WTC11 (cell line): Measurements from ENCODE around the gene IER2. TPM values are rescaled to one million over a fixed set of nuclear protein-coding genes. Genes with fewer than 3 reads are reported as not detected.
A peak's percentile ranks its signal among the peaks of the same experiment; 100 is the strongest.

Experiments
- ATF3 ChIP-seq: sonication (generic); formaldehyde crosslinking; conservative IDR thresholded peaks from 2 replicates; pipeline ENCODE4 v1.8.1; 2022; ENCODE audit warnings: mild to moderate bottlenecking, missing genetic modification reagents
- CREB1 ChIP-seq: sonication (generic); formaldehyde crosslinking; IDR thresholded peaks from 2 replicates; pipeline ENCODE4 v1.8.0; 2023; ENCODE audit warnings: mild to moderate bottlenecking, missing genetic modification reagents
- E2F4 ChIP-seq: sonication (generic); formaldehyde crosslinking; IDR thresholded peaks from 2 replicates; pipeline ENCODE4 v1.8.1; 2022; ENCODE audit warnings: low read depth, mild to moderate bottlenecking, moderate library complexity, missing genetic modification reagents, borderline replicate concordance
- EMX1 ChIP-seq: fragments of 250-450 bp; sonication (Bioruptor Pico); IDR thresholded peaks from 2 replicates; pipeline ENCODE4 v1.8.0; 2021; ENCODE audit warnings: mild to moderate bottlenecking
- FOXJ3 ChIP-seq: sonication (generic); formaldehyde crosslinking; IDR thresholded peaks from 2 replicates; pipeline ENCODE4 v1.9.0; 2021; ENCODE audit warnings: missing genetic modification reagents, mild to moderate bottlenecking, borderline replicate concordance
- FOXP1 ChIP-seq: sonication (generic); formaldehyde crosslinking; IDR thresholded peaks from 2 replicates; pipeline ENCODE4 v1.8.0; 2022; ENCODE audit warnings: missing genetic modification reagents, mild to moderate bottlenecking, moderate library complexity, borderline replicate concordance
- JAZF1 ChIP-seq: fragments of 250-450 bp; sonication (Bioruptor Pico); IDR thresholded peaks from 2 replicates; pipeline ENCODE4 v1.9.0; 2021; ENCODE audit warnings: moderate library complexity, mild to moderate bottlenecking, inconsistent platforms
- JUN ChIP-seq: sonication (generic); formaldehyde crosslinking; IDR thresholded peaks from 2 replicates; pipeline ENCODE4 v1.8.0; 2023; ENCODE audit warnings: mild to moderate bottlenecking, missing genetic modification reagents
- NR2C2 ChIP-seq: sonication (generic); formaldehyde crosslinking; IDR thresholded peaks from 2 replicates; pipeline ENCODE4 v1.8.0; 2022; ENCODE audit warnings: mild to moderate bottlenecking, missing genetic modification reagents
- NR3C1 ChIP-seq: sonication (generic); formaldehyde crosslinking; conservative IDR thresholded peaks from 2 replicates; pipeline ENCODE4 v1.8.1; 2023; ENCODE audit warnings: low read depth, mild to moderate bottlenecking, missing genetic modification reagents
- RORB ChIP-seq: fragments of 250-450 bp; sonication (Bioruptor Pico); IDR thresholded peaks from 2 replicates; pipeline ENCODE4 v1.9.0; 2021; ENCODE audit warnings: mild to moderate bottlenecking
- SOX15 ChIP-seq: fragments of 250-450 bp; sonication (Bioruptor Pico); IDR thresholded peaks from 2 replicates; pipeline ENCODE4 v1.9.0; 2021; ENCODE audit warnings: mild to moderate bottlenecking
- USF2 ChIP-seq: sonication (generic); formaldehyde crosslinking; IDR thresholded peaks from 2 replicates; pipeline ENCODE4 v1.8.1; 2023; ENCODE audit warnings: mild to moderate bottlenecking, missing genetic modification reagents, moderate library complexity
- ZBTB43 ChIP-seq: sonication (generic); formaldehyde crosslinking; IDR thresholded peaks from 2 replicates; pipeline ENCODE4 v1.8.1; 2023; ENCODE audit warnings: mild to moderate bottlenecking, missing genetic modification reagents
- ZNF121 ChIP-seq: sonication (generic); formaldehyde crosslinking; IDR thresholded peaks from 2 replicates; pipeline ENCODE4 v1.8.0; 2023; ENCODE audit warnings: missing genetic modification reagents
- ZNF263 ChIP-seq: sonication (generic); formaldehyde crosslinking; IDR thresholded peaks from 2 replicates; pipeline ENCODE4 v1.8.1; 2022; ENCODE audit warnings: low read depth, mild to moderate bottlenecking, moderate library complexity, missing genetic modification reagents
- ZNF281 ChIP-seq: sonication (generic); formaldehyde crosslinking; IDR thresholded peaks from 2 replicates; pipeline ENCODE4 v1.8.0; 2023; ENCODE audit warnings: mild to moderate bottlenecking, missing genetic modification reagents
- ZNF396 ChIP-seq: fragments of 250-450 bp; sonication (Bioruptor Pico); IDR thresholded peaks from 2 replicates; pipeline ENCODE4 v1.8.0; 2021; ENCODE audit warnings: mild to moderate bottlenecking, moderate library complexity, borderline replicate concordance
- ZNF416 ChIP-seq: fragments of 250-450 bp; sonication (Bioruptor Pico); IDR thresholded peaks from 2 replicates; pipeline ENCODE4 v1.9.0; 2021; ENCODE audit warnings: mild to moderate bottlenecking, inconsistent platforms
- ZNF423 ChIP-seq: fragments of 250-450 bp; sonication (Bioruptor Pico); IDR thresholded peaks from 2 replicates; pipeline ENCODE4 v2.1.2; 2022; ENCODE audit warnings: mild to moderate bottlenecking, moderate library complexity
- ZNF671 ChIP-seq: fragments of 250-450 bp; sonication (Bioruptor Pico); IDR thresholded peaks from 2 replicates; pipeline ENCODE4 v1.8.0; 2021; ENCODE audit warnings: mild to moderate bottlenecking
- total RNA-seq: library from RNA; stranded (reverse); gene quantifications from 3 replicates; pipeline ENCODE4 v1.2.3, GENCODE V29; 2021
- TF ChIP-seq, protein P1 (sequence below): sonication (generic); formaldehyde crosslinking; IDR thresholded peaks from 2 replicates; pipeline ENCODE4 v1.8.1; 2022; ENCODE audit warnings: mild to moderate bottlenecking, missing genetic modification reagents, moderate library complexity, borderline replicate concordance
- TF ChIP-seq, protein P2 (sequence below): fragments of 250-450 bp; sonication (Bioruptor Pico); IDR thresholded peaks from 2 replicates; pipeline ENCODE4 v1.9.0; 2021; ENCODE audit warnings: moderate library complexity, mild to moderate bottlenecking, inconsistent platforms, borderline replicate concordance
- TF ChIP-seq, protein P3 (sequence below): sonication (generic); formaldehyde crosslinking; IDR thresholded peaks from 2 replicates; pipeline ENCODE4 v1.8.1; 2023; ENCODE audit warnings: mild to moderate bottlenecking, moderate library complexity, missing genetic modification reagents
- TF ChIP-seq, protein P4 (sequence below): sonication (generic); formaldehyde crosslinking; IDR thresholded peaks from 2 replicates; pipeline ENCODE4 v1.8.1; 2023; ENCODE audit warnings: mild to moderate bottlenecking, missing genetic modification reagents, borderline replicate concordance

IER2 gene
- total RNA-seq, 1 experiment from 2014 or later, result 138 TPM

DNA sequence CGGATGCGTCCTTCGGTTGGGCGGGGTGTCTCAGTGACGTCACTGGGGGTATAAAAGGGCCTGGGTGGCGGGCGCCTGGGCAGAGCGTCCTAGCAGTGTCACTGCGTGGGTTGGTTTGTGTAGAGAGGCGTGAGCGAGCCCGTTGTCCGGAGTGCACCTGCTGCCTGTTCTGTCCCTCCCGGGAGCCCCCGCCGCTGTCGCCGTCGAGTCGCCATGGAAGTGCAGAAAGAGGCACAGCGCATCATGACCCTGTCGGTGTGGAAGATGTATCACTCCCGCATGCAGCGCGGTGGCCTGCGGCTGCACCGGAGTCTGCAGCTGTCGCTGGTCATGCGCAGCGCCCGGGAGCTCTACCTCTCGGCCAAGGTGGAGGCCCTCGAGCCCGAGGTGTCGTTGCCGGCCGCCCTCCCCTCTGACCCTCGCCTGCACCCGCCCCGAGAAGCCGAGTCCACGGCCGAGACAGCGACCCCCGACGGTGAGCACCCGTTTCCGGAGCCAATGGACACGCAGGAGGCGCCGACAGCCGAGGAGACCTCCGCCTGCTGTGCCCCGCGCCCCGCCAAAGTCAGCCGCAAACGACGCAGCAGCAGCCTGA, 2.9 kb downstream of the IER2 start (continued):
- TF ChIP-seq, protein P1, sequence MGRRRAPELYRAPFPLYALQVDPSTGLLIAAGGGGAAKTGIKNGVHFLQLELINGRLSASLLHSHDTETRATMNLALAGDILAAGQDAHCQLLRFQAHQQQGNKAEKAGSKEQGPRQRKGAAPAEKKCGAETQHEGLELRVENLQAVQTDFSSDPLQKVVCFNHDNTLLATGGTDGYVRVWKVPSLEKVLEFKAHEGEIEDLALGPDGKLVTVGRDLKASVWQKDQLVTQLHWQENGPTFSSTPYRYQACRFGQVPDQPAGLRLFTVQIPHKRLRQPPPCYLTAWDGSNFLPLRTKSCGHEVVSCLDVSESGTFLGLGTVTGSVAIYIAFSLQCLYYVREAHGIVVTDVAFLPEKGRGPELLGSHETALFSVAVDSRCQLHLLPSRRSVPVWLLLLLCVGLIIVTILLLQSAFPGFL (CRISPR knock-in tag), result peak; percentile 76; the same call in 1 of the 2 replicates
- TF ChIP-seq ZBTB43, result peak; percentile 85
- TF ChIP-seq USF2, result no peak
- peak; percentile 34; the same call in 1 of the 2 replicates for TF ChIP-seq E2F4
- TF ChIP-seq ZNF396 (CRISPR knock-in tag), result no peak
- TF ChIP-seq NR2C2 (CRISPR knock-in tag), result no peak
- TF ChIP-seq ZNF416 (CRISPR knock-in tag), result peak; percentile 79
- peak; percentile 24; the same call in 1 of the 2 replicates for TF ChIP-seq ZNF263 (CRISPR knock-in tag)
- TF ChIP-seq, protein P2, sequence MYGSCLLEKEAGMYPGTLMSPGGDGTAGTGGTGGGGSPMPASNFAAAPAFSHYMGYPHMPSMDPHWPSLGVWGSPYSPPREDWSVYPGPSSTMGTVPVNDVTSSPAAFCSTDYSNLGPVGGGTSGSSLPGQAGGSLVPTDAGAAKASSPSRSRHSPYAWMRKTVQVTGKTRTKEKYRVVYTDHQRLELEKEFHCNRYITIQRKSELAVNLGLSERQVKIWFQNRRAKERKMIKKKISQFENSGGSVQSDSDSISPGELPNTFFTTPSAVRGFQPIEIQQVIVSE (CRISPR knock-in tag), result peak; percentile 41; the same call in 1 of the 2 replicates
- peak; percentile 63; the same call in 1 of the 2 replicates for TF ChIP-seq ZNF281 (CRISPR knock-in tag)
- TF ChIP-seq JAZF1 (CRISPR knock-in tag), result no peak
- 0 out of 2 replicates have a peak, but pooled peaks have one; percentile 39 for TF ChIP-seq EMX1
- TF ChIP-seq JUN (CRISPR knock-in tag), result peak; percentile 92
- TF ChIP-seq, protein P3, sequence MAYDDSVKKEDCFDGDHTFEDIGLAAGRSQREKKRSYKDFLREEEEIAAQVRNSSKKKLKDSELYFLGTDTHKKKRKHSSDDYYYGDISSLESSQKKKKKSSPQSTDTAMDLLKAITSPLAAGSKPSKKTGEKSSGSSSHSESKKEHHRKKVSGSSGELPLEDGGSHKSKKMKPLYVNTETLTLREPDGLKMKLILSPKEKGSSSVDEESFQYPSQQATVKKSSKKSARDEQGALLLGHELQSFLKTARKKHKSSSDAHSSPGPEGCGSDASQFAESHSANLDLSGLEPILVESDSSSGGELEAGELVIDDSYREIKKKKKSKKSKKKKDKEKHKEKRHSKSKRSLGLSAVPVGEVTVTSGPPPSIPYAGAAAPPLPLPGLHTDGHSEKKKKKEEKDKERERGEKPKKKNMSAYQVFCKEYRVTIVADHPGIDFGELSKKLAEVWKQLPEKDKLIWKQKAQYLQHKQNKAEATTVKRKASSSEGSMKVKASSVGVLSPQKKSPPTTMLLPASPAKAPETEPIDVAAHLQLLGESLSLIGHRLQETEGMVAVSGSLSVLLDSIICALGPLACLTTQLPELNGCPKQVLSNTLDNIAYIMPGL, result peak; percentile 87
- 0 out of 2 replicates have a peak, but pooled peaks have one; percentile 72 for TF ChIP-seq CREB1 (CRISPR knock-in tag)
- TF ChIP-seq, protein P4, sequence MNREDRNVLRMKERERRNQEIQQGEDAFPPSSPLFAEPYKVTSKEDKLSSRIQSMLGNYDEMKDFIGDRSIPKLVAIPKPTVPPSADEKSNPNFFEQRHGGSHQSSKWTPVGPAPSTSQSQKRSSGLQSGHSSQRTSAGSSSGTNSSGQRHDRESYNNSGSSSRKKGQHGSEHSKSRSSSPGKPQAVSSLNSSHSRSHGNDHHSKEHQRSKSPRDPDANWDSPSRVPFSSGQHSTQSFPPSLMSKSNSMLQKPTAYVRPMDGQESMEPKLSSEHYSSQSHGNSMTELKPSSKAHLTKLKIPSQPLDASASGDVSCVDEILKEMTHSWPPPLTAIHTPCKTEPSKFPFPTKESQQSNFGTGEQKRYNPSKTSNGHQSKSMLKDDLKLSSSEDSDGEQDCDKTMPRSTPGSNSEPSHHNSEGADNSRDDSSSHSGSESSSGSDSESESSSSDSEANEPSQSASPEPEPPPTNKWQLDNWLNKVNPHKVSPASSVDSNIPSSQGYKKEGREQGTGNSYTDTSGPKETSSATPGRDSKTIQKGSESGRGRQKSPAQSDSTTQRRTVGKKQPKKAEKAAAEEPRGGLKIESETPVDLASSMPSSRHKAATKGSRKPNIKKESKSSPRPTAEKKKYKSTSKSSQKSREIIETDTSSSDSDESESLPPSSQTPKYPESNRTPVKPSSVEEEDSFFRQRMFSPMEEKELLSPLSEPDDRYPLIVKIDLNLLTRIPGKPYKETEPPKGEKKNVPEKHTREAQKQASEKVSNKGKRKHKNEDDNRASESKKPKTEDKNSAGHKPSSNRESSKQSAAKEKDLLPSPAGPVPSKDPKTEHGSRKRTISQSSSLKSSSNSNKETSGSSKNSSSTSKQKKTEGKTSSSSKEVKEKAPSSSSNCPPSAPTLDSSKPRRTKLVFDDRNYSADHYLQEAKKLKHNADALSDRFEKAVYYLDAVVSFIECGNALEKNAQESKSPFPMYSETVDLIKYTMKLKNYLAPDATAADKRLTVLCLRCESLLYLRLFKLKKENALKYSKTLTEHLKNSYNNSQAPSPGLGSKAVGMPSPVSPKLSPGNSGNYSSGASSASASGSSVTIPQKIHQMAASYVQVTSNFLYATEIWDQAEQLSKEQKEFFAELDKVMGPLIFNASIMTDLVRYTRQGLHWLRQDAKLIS (CRISPR knock-in tag), result peak; percentile 86; the same call in 1 of the 2 replicates
- no peak for TF ChIP-seq SOX15 (CRISPR knock-in tag)
- TF ChIP-seq NR3C1, result no peak
- no peak for TF ChIP-seq ATF3 (CRISPR knock-in tag)
- peak; percentile 54; the same call in 1 of the 2 replicates for TF ChIP-seq ZNF671 (CRISPR knock-in tag)
- TF ChIP-seq FOXJ3 (CRISPR knock-in tag), result no peak
- no peak for TF ChIP-seq ZNF121
- peak; percentile 94 for TF ChIP-seq FOXP1 (CRISPR knock-in tag)
- TF ChIP-seq RORB (CRISPR knock-in tag), result peak; percentile 73; the same call in 1 of the 2 replicates
- no peak for TF ChIP-seq ZNF423 (CRISPR knock-in tag)
